Keratinocyte (primary cell): ENCODE measurements around the gene ONECUT2. TPM values are rescaled to one million over a fixed set of nuclear protein-coding genes. Genes with fewer than 3 reads are reported as not detected.

ENCODE experiments used
- DNase-seq: peaks from one replicate; pipeline ENCODE4 v3.0.0-alpha.2; 2011; ENCODE audit warnings: low read depth, missing footprints, low spot score
- FAIRE-seq: peaks from 2 replicates; lab custom pipeline; 2011; peaks lifted over from hg19 to GRCh38; lab: Jason Lieb, UNC
- H2AFZ ChIP-seq: 2 replicates; pipeline ENCODE4 v1.6.0; 2012; ENCODE audit warnings: low read length, control low read depth, inconsistent platforms; ENCODE audit not compliant: control insufficient read depth
- H3K27ac ChIP-seq: 2 replicates; pipeline ENCODE4 v1.5.1; 2011; ENCODE audit warnings: low read length; ENCODE audit not compliant: control insufficient read depth, insufficient read depth
- H3K27me3 ChIP-seq: 3 replicates; pipeline ENCODE4 v1.6.0; 2011; ENCODE audit warnings: low read length; ENCODE audit not compliant: control insufficient read depth, insufficient read depth; ENCODE audit errors: extremely low read depth
- H3K36me3 ChIP-seq, 2 experiments: 2 replicates in 1 of 2; 3 replicates in 1 of 2; pipeline ENCODE4 v1.5.1; 2011; ENCODE audit warnings: low read length in 2 of 2, mild to moderate bottlenecking in 1 of 2; ENCODE audit not compliant: control insufficient read depth in 2 of 2, insufficient read depth in 2 of 2; ENCODE audit errors: extremely low read depth in 1 of 2
- H3K4me1 ChIP-seq: 3 replicates; pipeline ENCODE4 v1.5.1; 2011; ENCODE audit warnings: low read length; ENCODE audit not compliant: control insufficient read depth, insufficient read depth; ENCODE audit errors: extremely low read depth
- H3K4me2 ChIP-seq: 3 replicates; pipeline ENCODE4 v1.6.0; 2011; ENCODE audit warnings: low read depth, low read length; ENCODE audit not compliant: control insufficient read depth, insufficient read depth; ENCODE audit errors: extremely low read depth
- H3K4me3 ChIP-seq, 3 experiments: fragments of 200-600 bp in 1 of 3; sonication (generic) in 1 of 3; 2 replicates in 2 of 3; 3 replicates in 1 of 3; pipeline ENCODE4 v1.5.1; 2011 to 2016; ENCODE audit warnings: low read length in 3 of 3, mild to moderate bottlenecking in 3 of 3, control low read depth in 2 of 3, inconsistent platforms in 1 of 3, low read depth in 1 of 3, mixed read lengths in 1 of 3, mixed run types in 1 of 3, moderate library complexity in 1 of 3; ENCODE audit not compliant: control insufficient read depth in 2 of 3, insufficient read depth in 2 of 3; ENCODE audit errors: extremely low read depth in 1 of 3
- H3K79me2 ChIP-seq: 2 replicates; pipeline ENCODE4 v1.6.0; 2012; ENCODE audit warnings: low read length; ENCODE audit not compliant: control insufficient read depth, insufficient read depth
- H3K9ac ChIP-seq: 3 replicates; pipeline ENCODE4 v1.6.0; 2011; ENCODE audit warnings: low read length; ENCODE audit not compliant: control insufficient read depth, insufficient read depth; ENCODE audit errors: extremely low read depth
- H3K9me1 ChIP-seq: 3 replicates; pipeline ENCODE4 v1.6.0; 2011; ENCODE audit warnings: low read length; ENCODE audit not compliant: control insufficient read depth, insufficient read depth; ENCODE audit errors: extremely low read depth
- H3K9me3 ChIP-seq: 2 replicates; pipeline ENCODE4 v1.5.1; 2012; ENCODE audit warnings: low read depth, low read length; ENCODE audit not compliant: control insufficient read depth
- H4K20me1 ChIP-seq: 3 replicates; pipeline ENCODE4 v1.6.0; 2011; ENCODE audit warnings: low read length; ENCODE audit not compliant: control insufficient read depth, insufficient read depth; ENCODE audit errors: extremely low read depth
- EZH2 ChIP-seq: IDR thresholded peaks from one replicate; pipeline ENCODE4 v1.6.1; 2012; ENCODE audit warnings: inconsistent platforms, mild to moderate bottlenecking, low read length, moderate library complexity
- dilution Hi-C: fragments of 300-500 bp; cut with MboI; formaldehyde crosslinking; loops from one replicate; pipeline ENCODE4 v1.7.0; 2020; ENCODE audit warnings: low sequenced_read_pairs; ENCODE audit not compliant: extremely low pct_ligation_motif_present
- polyA plus RNA-seq, 5 experiments: library from polyadenylated mRNA; depleted of rRNA in 3 of 5; stranded (reverse) in 3 of 5; stranded (forward) in 1 of 5; unstranded in 1 of 5; fragments of >200 nt; gene quantifications; 1 replicate in 1 of 5; 2 replicates in 3 of 5; 3 replicates in 1 of 5; pipeline versions ENCODE4 v1.2.1 to v1.2.3, GENCODE V29; 2011 to 2012; ENCODE audit warnings: missing spikeins in 2 of 5, low read depth in 1 of 5, low replicate concordance in 1 of 5
- TF ChIP-seq, protein P1 (sequence below), 3 experiments: IDR thresholded peaks in 1 of 3; conservative IDR thresholded peaks in 1 of 3; optimal IDR thresholded peaks in 1 of 3; 2 replicates in 2 of 3; 3 replicates in 1 of 3; pipeline versions ENCODE3 to v1.5.1; 2011; ENCODE audit warnings: low read length in 3 of 3, mild to moderate bottlenecking in 3 of 3, moderate library complexity in 2 of 3, control low read depth in 1 of 3, inconsistent platforms in 1 of 3; ENCODE audit not compliant: insufficient read depth in 2 of 3; ENCODE audit errors: extremely low read depth in 1 of 3

The ONECUT2 gene
- polyA plus RNA-seq, 1 donor (not counting 4 experiments of a cell fraction or from before 2014, with no cell fraction given), result 0.01 TPM

GRCh38 chr18:57523171-57523956, 88.2 kb downstream of the ONECUT2 start:
- no peak for DNase-seq
- H3K27ac ChIP-seq, result no peak overlapping the region
- no peak for FAIRE-seq
- no peaks in the 10 kb centered on the region for H3K79me2 ChIP-seq
- H3K4me1 ChIP-seq, result peaks cover 6% of the 10 kb centered on the region
- no peaks in the 10 kb centered on the region for H4K20me1 ChIP-seq
- H3K9ac ChIP-seq, result no peak overlapping the region
- H3K27me3 ChIP-seq, result no peaks in the 10 kb centered on the region
- H2AFZ ChIP-seq, result no peak overlapping the region
- dilution Hi-C loops, result no loop called here
- no peaks in the 10 kb centered on the region for H3K9me3 ChIP-seq
- TF ChIP-seq EZH2, result no peak
- TF ChIP-seq, protein P1, sequence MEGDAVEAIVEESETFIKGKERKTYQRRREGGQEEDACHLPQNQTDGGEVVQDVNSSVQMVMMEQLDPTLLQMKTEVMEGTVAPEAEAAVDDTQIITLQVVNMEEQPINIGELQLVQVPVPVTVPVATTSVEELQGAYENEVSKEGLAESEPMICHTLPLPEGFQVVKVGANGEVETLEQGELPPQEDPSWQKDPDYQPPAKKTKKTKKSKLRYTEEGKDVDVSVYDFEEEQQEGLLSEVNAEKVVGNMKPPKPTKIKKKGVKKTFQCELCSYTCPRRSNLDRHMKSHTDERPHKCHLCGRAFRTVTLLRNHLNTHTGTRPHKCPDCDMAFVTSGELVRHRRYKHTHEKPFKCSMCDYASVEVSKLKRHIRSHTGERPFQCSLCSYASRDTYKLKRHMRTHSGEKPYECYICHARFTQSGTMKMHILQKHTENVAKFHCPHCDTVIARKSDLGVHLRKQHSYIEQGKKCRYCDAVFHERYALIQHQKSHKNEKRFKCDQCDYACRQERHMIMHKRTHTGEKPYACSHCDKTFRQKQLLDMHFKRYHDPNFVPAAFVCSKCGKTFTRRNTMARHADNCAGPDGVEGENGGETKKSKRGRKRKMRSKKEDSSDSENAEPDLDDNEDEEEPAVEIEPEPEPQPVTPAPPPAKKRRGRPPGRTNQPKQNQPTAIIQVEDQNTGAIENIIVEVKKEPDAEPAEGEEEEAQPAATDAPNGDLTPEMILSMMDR (optimal IDR thresholded peaks at IDR 0.05 in 1 of 3, IDR thresholded peaks at IDR 0.05 in 1 of 3, conservative IDR thresholded peaks at IDR 0.05 in 1 of 3; ENCODE audit: extremely low read depth in 1 of 3, insufficient read depth in 2 of 3, low read length in 3 of 3), result no peak
- no peaks in the 10 kb centered on the region for H3K9me1 ChIP-seq
- H3K36me3 ChIP-seq, result no peaks in the 10 kb centered on the region
- no peak overlapping the region for H3K4me3 ChIP-seq
- H3K4me2 ChIP-seq, result no peak overlapping the region

DNA sequence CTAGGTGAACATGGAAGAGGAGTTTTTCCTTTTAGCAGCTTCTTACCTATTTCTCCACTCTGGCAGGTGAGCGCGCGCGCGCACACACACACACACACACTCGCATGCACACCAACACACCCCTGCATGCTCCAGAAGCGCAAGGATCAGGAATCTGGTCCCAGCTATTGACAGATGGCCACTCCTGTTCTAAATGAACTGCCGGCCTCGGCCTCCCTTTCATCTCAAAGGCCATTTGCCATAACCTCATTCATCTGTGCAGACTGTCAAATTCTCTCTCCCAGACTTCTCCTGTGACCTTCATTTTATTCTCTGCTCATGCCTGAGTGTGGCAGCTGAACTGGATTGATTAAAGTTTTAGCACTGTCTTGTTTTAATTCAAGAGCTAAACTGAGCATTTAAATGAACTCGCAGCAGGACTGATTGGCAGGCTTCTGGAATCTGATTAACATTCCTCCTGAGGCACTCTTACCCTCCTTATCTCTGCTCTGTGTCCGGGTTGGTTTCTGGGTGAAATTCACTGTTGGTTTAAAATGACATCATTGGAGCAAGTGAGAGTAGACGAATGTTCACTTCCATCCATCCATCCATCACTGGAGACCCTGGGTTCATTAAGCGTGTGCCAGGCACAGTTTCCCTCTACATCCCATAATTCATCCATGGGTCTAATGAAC, 92.5 kb downstream of the ONECUT2 start:
- Histone ChIP-seq H3K27me3 (peaks cover 5% of the 10 kb centered on the region), H3K27ac (no peak overlapping the region), H3K9ac (no peak overlapping the region), H3K9me3 (no peaks in the 10 kb centered on the region), H3K4me2 (no peak overlapping the region), H3K9me1 (no peaks in the 10 kb centered on the region), H3K79me2 (no peaks in the 10 kb centered on the region), H2AFZ (no peak overlapping the region), H3K4me3 (no peak overlapping the region), H3K4me1 (no peaks in the 10 kb centered on the region), H3K36me3 (no peaks in the 10 kb centered on the region), H4K20me1 (no peaks in the 10 kb centered on the region)
- TF ChIP-seq, protein P1 (optimal IDR thresholded peaks at IDR 0.05 in 1 of 3, IDR thresholded peaks at IDR 0.05 in 1 of 3, conservative IDR thresholded peaks at IDR 0.05 in 1 of 3; ENCODE audit: extremely low read depth in 1 of 3, insufficient read depth in 2 of 3, low read length in 3 of 3), result no peak
- no peak for TF ChIP-seq EZH2
- dilution Hi-C loops, result no loop called here
- no peak for DNase-seq
- no peak for FAIRE-seq
